Measurements from ENCODE around the gene GLYAT.
A peak's percentile ranks its signal among the peaks of the same experiment; 100 is the strongest.

DNA sequence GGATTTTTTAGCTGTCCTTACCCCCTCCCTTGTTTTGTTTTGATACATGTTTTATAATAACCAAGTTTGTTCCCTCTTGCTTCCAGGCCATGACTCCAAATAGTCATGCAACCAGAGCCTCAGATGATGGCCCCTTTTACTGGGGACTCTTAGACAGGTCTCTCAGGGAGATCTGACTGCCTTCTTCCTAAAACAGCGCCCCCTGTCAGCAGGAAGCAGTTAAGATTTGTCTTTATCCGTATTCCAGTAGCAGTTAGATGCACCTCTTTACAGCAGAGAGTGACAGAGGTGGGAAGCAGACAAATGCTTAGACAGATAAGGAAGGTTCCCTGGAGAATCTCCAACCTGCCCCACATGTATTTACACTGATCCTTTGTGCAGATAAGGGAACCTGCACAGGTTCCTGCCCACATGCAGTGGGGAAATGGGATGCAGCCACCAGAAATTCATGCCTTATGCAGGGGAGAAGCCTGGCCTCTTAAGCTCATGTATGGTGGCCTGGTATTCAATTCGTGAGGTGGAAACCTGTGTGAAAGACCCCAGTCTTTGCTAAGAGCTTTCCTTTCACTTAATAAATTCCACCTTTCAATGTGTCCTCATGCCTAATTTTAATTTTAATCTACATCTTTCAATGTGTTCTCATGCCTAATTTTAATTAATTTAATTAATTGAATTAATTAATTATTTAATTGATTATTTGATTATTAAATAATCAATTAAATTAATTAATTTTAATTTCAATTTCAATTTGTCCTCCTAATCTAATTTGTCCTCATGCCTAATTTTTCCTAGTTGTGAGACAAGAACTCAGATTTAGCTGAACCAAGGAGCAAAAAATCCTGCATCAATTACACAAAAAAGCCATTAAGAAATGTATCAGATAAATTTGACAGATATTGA lies 11.5 kb upstream of the GLYAT start:
- TF ChIP-seq, protein P1, sequence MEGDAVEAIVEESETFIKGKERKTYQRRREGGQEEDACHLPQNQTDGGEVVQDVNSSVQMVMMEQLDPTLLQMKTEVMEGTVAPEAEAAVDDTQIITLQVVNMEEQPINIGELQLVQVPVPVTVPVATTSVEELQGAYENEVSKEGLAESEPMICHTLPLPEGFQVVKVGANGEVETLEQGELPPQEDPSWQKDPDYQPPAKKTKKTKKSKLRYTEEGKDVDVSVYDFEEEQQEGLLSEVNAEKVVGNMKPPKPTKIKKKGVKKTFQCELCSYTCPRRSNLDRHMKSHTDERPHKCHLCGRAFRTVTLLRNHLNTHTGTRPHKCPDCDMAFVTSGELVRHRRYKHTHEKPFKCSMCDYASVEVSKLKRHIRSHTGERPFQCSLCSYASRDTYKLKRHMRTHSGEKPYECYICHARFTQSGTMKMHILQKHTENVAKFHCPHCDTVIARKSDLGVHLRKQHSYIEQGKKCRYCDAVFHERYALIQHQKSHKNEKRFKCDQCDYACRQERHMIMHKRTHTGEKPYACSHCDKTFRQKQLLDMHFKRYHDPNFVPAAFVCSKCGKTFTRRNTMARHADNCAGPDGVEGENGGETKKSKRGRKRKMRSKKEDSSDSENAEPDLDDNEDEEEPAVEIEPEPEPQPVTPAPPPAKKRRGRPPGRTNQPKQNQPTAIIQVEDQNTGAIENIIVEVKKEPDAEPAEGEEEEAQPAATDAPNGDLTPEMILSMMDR (IDR thresholded peaks at IDR 0.05): peak; percentile 29
- TF ChIP-seq POLR2AphosphoS5 (IDR thresholded peaks at IDR 0.05; ENCODE audit: low read depth, low read length): no peak
- TF ChIP-seq, protein P2, sequence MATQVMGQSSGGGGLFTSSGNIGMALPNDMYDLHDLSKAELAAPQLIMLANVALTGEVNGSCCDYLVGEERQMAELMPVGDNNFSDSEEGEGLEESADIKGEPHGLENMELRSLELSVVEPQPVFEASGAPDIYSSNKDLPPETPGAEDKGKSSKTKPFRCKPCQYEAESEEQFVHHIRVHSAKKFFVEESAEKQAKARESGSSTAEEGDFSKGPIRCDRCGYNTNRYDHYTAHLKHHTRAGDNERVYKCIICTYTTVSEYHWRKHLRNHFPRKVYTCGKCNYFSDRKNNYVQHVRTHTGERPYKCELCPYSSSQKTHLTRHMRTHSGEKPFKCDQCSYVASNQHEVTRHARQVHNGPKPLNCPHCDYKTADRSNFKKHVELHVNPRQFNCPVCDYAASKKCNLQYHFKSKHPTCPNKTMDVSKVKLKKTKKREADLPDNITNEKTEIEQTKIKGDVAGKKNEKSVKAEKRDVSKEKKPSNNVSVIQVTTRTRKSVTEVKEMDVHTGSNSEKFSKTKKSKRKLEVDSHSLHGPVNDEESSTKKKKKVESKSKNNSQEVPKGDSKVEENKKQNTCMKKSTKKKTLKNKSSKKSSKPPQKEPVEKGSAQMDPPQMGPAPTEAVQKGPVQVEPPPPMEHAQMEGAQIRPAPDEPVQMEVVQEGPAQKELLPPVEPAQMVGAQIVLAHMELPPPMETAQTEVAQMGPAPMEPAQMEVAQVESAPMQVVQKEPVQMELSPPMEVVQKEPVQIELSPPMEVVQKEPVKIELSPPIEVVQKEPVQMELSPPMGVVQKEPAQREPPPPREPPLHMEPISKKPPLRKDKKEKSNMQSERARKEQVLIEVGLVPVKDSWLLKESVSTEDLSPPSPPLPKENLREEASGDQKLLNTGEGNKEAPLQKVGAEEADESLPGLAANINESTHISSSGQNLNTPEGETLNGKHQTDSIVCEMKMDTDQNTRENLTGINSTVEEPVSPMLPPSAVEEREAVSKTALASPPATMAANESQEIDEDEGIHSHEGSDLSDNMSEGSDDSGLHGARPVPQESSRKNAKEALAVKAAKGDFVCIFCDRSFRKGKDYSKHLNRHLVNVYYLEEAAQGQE (IDR thresholded peaks at IDR 0.05; ENCODE audit: insufficient read depth in 1 of 2, low read depth in 2 of 2, low read length in 1 of 2): no peak
